KBM-7 (cell line): ENCODE data around the gene CISD1.
"Not testable (repeated sequence)": the region's sequence is repeated elsewhere in the genome, so short reads cannot be mapped to it uniquely, and the experiment has no call there.

ENCODE experiments used
- DNase-seq: peaks from one replicate; pipeline ENCODE4 v3.0.0-alpha.2; 2015
- in situ Hi-C: fragments of 300-500 bp; cut with MboI; formaldehyde crosslinking; loops from 2 replicates; pipeline ENCODE4 v1.14.3; 2020; ENCODE audit warnings: low sequenced_read_pairs, low pct_unique_long_range_greater_than_20kb, mixed read lengths

Gene CISD1

GRCh38 chr10:58268946-58269781 is at the start of gene CISD1:
TSS of gene CISD1 (plus strand) at chr10:58269162. CDS start at chr10:58269274, 112 bp downstream.
- DNase-seq = peak; percentile 98
- in situ Hi-C loops = no loop called here

- in situ Hi-C loops = no loop called here
- DNase-seq = no peak
Measured at GRCh38 chr10:58219875-58220274, 49.1 kb upstream of the CISD1 start.

- no peak for DNase-seq
- in situ Hi-C loops = no loop called here
Measured at GRCh38 chr10:58220769-58221451, 48.1 kb upstream of the CISD1 start.

DNA sequence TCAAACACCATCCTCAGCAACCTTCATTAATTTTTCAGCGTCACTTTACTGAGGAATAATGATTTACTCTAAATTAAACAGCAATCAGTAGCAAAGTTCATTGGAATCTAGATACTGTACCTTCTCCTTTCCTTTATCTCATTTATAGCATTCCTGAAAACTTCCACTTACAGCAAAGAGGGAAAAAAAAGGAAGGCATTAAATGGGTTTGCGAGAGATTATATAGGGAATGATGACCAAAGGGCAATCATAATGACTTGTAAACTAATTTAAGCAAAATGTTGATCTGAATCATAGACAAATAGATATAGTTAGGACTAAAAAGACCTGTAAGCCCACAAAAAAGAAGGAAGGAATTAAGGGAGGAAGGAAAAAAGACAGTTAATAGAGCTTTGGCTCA is 43.3 kb upstream of the CISD1 start:
- in situ Hi-C loops = no loop called here
- no peak for DNase-seq

DNA sequence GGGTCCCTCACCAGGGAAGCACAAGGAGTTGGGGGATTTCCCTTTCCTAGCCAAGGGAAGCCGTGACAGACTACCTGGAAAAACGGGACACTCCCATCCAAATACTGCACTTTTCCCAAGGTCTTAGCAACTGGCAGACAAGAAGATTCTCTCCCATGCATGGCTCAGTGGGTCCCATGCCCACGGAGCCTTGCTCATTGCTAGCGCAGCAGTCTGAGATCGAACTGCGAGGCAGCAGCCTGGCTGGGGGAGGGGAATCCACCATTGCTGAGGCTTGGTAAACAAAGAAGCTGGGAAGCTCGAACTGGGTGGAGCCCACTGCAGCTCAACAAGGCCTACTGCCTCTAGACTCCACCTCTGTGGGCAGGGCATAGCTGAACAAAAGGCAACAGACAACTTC is 39.1 kb upstream of the CISD1 start:
- DNase-seq, in situ Hi-C loops: not testable (repeated sequence)

DNA sequence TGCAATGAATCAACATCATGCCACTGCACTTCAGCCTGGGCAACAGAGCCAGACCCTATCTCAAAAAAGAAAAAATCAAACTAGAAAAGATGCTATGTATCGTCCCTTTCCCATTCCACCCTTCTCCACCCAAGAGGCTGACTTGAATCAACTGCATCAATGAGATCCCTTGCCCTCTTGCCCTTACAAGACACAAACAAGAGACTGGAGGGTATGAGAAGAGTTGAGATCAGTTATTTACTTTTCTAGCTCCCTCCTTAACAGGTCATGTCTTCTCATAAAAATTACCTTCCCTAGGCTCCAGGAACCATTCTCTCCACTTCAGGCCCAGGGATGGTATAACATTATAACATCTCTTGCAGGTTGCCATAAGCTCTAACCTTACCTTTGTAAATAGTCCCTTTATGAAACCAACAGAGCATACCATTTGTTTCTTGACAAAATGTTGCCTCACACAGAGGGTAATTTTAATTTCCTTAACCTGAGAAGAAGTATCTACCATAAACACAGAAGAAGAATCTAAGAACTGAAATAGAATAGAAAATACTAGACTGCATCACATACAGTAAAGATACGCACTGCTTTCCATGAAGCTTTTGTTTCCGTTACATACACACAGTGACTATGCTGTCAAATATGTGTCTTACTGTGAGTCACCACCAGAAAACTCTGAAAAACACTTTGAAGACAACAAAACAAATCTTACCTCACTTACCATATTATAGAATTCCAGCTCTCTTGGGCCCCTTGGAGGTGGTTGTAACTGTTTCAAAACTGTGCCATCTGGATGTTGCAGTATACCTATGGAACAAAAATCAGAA is 31.7 kb upstream of the CISD1 start:
- DNase-seq = no peak
- in situ Hi-C loops = no loop called here

DNA sequence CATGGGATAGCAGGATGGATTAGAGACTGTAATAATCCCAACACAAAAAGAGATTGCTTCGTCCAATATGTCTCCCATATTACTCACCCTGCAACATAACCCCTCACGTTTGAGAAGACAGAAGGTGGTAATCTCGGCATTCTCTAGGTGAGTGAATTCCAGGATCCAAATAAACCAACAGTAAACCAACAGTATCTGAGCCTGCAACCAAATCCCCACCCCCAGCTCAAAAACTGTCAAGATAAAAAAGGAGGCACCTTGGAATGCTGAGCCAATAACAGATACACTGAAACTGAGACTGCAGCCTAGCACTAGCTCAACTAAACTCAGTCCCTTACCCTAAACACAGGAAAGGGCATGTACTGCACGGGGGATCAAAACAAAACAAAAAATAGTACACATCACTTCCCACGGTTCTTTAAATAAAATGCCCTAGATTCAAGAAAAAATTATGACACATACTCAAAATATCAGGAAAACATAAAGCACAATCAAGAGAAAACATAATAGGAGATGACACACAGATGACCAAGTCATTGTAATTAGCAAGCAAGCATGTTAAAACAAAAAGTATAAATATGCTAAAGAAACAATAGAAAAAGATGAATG is 29.3 kb upstream of the CISD1 start:
- no peak for DNase-seq
- in situ Hi-C loops = no loop called here

DNA sequence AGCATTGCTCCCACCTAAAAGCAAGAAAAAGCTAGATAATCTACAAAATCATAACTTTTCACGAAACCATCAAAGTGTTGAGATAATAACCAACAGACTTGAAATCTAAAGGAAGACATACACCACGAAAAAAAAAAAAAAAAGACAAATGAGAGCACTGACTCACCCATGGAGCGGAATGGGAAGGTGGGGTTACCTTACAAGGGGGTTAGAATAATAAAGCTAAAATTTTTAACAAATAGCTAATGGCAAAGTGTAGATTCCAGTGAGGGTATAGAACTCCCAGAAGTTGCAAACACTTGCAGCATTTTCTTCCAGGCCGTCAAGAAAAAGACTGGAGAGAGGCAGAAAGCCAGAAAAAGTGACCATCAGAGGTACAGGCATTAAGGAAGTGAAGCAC is 28.4 kb upstream of the CISD1 start:
- DNase-seq = no peak
- in situ Hi-C loops = no loop called here

DNA sequence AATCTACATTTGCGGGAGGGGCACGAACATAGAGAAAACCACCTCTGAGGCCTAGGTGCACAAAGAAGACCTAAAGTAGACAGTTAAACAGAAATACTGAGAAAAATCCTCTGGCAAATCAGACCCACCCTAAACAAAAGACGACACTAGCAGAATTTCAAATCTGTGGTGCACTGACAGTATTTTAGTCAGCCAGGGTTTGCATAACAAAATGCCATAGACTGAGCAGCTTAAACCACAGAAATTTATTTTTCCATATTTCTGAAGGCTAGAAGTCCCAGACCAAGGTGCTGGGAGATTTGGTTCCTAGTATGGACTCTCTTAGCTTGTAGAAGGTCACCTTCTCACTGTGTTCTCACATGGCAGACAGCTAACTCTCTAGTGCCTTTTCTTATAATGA is 27.6 kb upstream of the CISD1 start:
- in situ Hi-C loops = no loop called here
- DNase-seq = no peak

- DNase-seq = no peak
- in situ Hi-C loops = no loop called here
Measured at GRCh38 chr10:58243269-58243668, 25.7 kb upstream of the CISD1 start.

DNA sequence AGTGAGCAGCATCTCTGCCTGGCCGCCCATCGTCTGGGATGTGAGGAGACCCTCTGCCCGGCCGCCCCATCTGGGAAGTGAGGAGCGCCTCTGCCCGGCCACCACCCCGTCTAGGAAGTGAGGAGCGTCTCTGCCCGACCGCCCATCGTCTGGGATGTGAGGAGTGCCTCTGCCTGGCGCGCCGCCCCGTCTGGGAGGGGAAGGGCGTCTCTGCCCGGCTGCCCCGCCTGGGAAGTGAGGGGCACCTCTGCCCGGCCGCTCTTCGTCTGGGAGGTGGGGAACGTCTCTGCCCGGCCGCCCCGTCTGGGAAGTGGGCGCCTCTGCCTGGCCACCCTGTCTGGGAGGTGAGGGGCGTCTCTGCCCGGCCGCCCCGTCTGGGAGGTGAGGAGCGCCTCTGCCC is 25.2 kb upstream of the CISD1 start:
- DNase-seq, in situ Hi-C loops: not testable (repeated sequence)

DNA sequence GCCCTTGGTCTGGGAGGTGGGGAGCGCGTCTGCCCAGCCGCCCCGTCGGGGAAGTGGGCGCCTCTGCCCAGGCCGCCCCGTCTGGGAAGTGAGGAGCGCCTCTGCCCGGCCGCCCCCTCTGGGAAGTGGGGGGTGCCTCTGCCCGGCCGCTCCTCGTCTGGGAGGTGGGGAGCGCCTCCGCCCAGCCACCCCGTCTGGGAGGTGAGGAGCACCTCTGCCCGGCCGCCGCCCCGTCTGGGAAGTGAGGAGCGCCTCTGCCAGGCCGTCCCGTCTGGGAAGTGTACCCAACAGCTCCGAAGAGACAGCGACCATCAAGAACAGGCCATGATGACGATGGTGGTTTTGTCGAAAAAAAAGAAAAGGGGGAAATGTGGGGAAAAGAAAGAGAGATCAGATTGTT is 24.7 kb upstream of the CISD1 start:
- DNase-seq, in situ Hi-C loops: not testable (repeated sequence)

- in situ Hi-C loops, DNase-seq: not testable (repeated sequence)
Measured at GRCh38 chr10:58244666-58245065, 24.3 kb upstream of the CISD1 start.

DNA sequence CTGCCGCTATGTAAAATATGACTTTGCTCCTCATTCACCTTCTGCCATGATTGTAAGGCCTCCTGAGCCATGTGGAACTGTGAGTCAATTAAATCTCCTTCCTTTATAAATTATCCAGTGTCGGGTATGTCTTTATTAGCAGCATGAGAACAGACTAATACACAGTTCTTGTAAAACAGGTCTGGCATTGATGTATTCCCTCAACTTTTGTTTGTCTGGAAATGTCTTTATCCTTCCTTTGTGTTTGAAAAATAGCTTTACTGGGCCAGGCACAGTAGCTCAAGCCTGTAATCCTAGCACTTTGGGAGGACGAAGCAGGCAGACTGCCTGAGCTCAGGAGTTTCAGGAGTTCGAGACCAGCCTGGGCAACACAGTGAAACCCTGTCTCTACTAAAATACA is 15.8 kb upstream of the CISD1 start:
- in situ Hi-C loops = no loop called here
- no peak for DNase-seq

DNA sequence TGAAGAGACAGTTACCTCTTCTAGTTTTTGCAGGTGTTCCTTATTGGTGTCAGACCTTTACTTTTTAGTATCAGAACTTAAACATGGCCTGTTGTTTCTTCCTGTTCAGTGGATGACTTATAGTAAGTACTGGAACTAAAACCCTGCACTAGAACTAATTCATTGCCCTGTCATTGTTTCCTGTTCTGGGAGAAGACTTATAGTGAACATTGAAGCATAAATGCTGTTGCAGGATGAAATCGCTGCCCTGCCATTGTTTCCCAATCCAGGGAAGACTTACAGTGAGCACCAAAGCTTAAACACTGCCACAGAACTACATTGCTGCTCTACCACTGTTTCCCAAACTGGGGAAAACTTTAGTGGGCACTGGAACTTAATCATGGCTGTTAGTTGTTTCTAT is 14.3 kb upstream of the CISD1 start:
- in situ Hi-C loops = no loop called here
- DNase-seq = no peak

- in situ Hi-C loops, DNase-seq: not testable (repeated sequence)
Measured at GRCh38 chr10:58256013-58256780, 12.8 kb upstream of the CISD1 start.

- in situ Hi-C loops = no loop called here
- DNase-seq = no peak
Measured at GRCh38 chr10:58258977-58259692, 9.8 kb upstream of the CISD1 start.

DNA sequence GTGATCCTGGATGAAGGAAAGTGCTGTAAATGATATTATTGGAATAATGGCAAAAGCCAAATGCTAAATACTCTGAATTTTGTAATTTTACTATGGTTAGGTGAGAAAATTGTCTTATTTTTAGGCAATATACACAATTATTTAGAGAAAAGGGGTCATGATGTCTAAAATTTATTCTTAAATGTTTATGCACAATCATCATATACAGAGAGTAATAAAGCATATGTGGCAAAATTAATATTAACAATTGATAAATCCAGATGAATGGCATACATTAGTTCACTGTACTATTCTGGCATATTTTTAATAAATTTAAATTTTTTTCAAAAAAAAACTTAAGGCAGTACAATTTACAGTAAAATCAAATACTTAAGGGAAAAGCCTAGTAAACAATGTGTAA is 8.6 kb upstream of the CISD1 start:
- in situ Hi-C loops = no loop called here
- DNase-seq = no peak
